PC-3 (cell line): ENCODE data around the gene S100Z.

Source experiments
- EZH2 ChIP-seq: fragments of 300-600 bp; sonication (generic); IDR thresholded peaks from one replicate; pipeline ENCODE4 v1.6.1; 2017; ENCODE audit warnings: antibody characterized with exemption, mild to moderate bottlenecking, low read length; ENCODE audit not compliant: unreplicated experiment
- EZH2phosphoT487 ChIP-seq: fragments of 300-600 bp; sonication (generic); IDR thresholded peaks from 2 replicates; pipeline ENCODE4 v1.6.1; 2018; ENCODE audit warnings: mild to moderate bottlenecking, antibody characterized with exemption, low read length, borderline replicate concordance
- TF ChIP-seq, protein P1 (sequence below): fragments of 300-600 bp; sonication (generic); conservative IDR thresholded peaks from 2 replicates; pipeline ENCODE4 v1.5.1; 2017; ENCODE audit warnings: antibody characterized with exemption, low read depth, mild to moderate bottlenecking, low read length

DNA sequence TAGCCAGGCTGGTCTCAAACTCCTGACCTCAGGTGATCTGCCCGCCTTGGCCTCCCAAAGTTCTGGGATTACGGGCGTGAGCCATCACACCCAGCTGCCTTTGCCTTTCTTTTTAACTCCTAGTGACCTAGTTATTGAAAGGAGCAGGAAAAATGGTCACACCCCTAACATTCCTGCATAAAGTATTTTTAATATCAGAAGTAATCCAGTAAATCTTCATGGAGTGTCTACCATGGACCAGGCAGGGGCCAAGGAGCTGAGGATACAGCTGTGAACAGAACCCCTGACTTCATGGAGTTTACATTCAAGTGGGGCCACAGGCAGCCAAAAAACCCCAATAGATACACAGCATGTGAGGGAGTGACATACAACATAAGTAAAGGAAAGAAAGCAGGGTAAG lies 49.2 kb upstream of the S100Z start:
- TF ChIP-seq, protein P1, sequence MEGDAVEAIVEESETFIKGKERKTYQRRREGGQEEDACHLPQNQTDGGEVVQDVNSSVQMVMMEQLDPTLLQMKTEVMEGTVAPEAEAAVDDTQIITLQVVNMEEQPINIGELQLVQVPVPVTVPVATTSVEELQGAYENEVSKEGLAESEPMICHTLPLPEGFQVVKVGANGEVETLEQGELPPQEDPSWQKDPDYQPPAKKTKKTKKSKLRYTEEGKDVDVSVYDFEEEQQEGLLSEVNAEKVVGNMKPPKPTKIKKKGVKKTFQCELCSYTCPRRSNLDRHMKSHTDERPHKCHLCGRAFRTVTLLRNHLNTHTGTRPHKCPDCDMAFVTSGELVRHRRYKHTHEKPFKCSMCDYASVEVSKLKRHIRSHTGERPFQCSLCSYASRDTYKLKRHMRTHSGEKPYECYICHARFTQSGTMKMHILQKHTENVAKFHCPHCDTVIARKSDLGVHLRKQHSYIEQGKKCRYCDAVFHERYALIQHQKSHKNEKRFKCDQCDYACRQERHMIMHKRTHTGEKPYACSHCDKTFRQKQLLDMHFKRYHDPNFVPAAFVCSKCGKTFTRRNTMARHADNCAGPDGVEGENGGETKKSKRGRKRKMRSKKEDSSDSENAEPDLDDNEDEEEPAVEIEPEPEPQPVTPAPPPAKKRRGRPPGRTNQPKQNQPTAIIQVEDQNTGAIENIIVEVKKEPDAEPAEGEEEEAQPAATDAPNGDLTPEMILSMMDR: no peak
- TF ChIP-seq EZH2 (no peak), EZH2phosphoT487 (no peak)
